BJ (cell line): ENCODE measurements around the gene NCF2. TPM values are rescaled to one million over a fixed set of nuclear protein-coding genes. Genes with fewer than 3 reads are reported as not detected.

Experiments used
- CTCF ChIA-PET: fragments of 350-600 bp; formaldehyde crosslinking; extraction: SDS; loops from one replicate; lab custom pipeline; 2021; ENCODE audit warnings: antibody characterized with exemption, inconsistent platforms; lab: Yijun Ruan, JAX
- POLR2A ChIA-PET: fragments of 300-600 bp; sonication (Branson Sonifier 250); formaldehyde crosslinking; extraction: SDS; loops from one replicate; lab custom pipeline; 2021; ENCODE audit warnings: antibody characterized with exemption; lab: Charles Lee
- DNase-seq: peaks from one replicate; pipeline ENCODE4 v3.0.0-alpha.2; 2011; ENCODE audit warnings: low read depth
- H3K27me3 ChIP-seq: 2 replicates; pipeline ENCODE4 v1.6.0; 2011; ENCODE audit warnings: low read length; ENCODE audit not compliant: control insufficient read depth, insufficient read depth
- H3K36me3 ChIP-seq: 2 replicates; pipeline ENCODE4 v1.5.1; 2011; ENCODE audit warnings: low read length; ENCODE audit not compliant: control insufficient read depth, insufficient read depth
- H3K4me3 ChIP-seq: 2 replicates; pipeline ENCODE4 v1.5.1; 2011; ENCODE audit warnings: low read depth, mild to moderate bottlenecking, control low read depth, low read length
- polyA minus RNA-seq: library from RNA; depleted of rRNA, polyadenylated mRNA; stranded (reverse); fragments of >200 nt; gene quantifications from 2 replicates; pipeline ENCODE4 v1.2.3, GENCODE V29; 2011; rRNA and poly(A)+ RNA removed
- polyA plus RNA-seq: library from polyadenylated mRNA; depleted of rRNA; stranded (reverse); fragments of >200 nt; gene quantifications from 2 replicates; pipeline ENCODE4 v1.2.3, GENCODE V29; 2011; rRNA removed
- TF ChIP-seq, protein P1 (sequence below): IDR thresholded peaks from 2 replicates; pipeline ENCODE4 v1.5.1; 2011; ENCODE audit warnings: low read depth, mild to moderate bottlenecking, control low read depth, inconsistent platforms, low read length, moderate library complexity; ENCODE audit not compliant: insufficient read depth

Gene NCF2, protein sequence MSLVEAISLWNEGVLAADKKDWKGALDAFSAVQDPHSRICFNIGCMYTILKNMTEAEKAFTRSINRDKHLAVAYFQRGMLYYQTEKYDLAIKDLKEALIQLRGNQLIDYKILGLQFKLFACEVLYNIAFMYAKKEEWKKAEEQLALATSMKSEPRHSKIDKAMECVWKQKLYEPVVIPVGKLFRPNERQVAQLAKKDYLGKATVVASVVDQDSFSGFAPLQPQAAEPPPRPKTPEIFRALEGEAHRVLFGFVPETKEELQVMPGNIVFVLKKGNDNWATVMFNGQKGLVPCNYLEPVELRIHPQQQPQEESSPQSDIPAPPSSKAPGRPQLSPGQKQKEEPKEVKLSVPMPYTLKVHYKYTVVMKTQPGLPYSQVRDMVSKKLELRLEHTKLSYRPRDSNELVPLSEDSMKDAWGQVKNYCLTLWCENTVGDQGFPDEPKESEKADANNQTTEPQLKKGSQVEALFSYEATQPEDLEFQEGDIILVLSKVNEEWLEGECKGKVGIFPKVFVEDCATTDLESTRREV
- polyA plus RNA-seq (1.7 and 2.0 TPM in 2 replicates), polyA minus RNA-seq (0.57 TPM in 1 of 2 replicates, not detected in the other)

- H3K27me3 ChIP-seq, result no peaks in the 10 kb centered on the region; the same call in 1 of the 2 replicates
- no peaks in the 10 kb centered on the region for H3K36me3 ChIP-seq
- TF ChIP-seq, protein P1, sequence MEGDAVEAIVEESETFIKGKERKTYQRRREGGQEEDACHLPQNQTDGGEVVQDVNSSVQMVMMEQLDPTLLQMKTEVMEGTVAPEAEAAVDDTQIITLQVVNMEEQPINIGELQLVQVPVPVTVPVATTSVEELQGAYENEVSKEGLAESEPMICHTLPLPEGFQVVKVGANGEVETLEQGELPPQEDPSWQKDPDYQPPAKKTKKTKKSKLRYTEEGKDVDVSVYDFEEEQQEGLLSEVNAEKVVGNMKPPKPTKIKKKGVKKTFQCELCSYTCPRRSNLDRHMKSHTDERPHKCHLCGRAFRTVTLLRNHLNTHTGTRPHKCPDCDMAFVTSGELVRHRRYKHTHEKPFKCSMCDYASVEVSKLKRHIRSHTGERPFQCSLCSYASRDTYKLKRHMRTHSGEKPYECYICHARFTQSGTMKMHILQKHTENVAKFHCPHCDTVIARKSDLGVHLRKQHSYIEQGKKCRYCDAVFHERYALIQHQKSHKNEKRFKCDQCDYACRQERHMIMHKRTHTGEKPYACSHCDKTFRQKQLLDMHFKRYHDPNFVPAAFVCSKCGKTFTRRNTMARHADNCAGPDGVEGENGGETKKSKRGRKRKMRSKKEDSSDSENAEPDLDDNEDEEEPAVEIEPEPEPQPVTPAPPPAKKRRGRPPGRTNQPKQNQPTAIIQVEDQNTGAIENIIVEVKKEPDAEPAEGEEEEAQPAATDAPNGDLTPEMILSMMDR, result no peak
- no peak within 1 kb of the TSS for H3K4me3 ChIP-seq
- ChIA-PET CTCF (interaction anchor here (0.6 kb wide), 1 partner anchor 1374 kb away, joined by 3 read pairs; no protein-coding TSS in a partner anchor), POLR2A (no interaction called here)
- no peak for DNase-seq
Measured at GRCh38 chr1:183590244-183591191, at the start of gene NCF2. TSS of gene NCF2 (minus strand) at chr1:183590459. CDS start at chr1:183590329, 130 bp downstream.

- Histone ChIP-seq H3K36me3 (no peaks in the 10 kb centered on the region), H3K27me3 (no peaks in the 10 kb centered on the region), H3K4me3 (no peak overlapping the region)
- ChIA-PET CTCF (interaction anchor here (0.9 kb wide), 1 partner anchor 8 kb away, joined by 4 read pairs; no protein-coding TSS in a partner anchor), POLR2A (no interaction called here)
- DNase-seq, result no peak
- TF ChIP-seq, protein P1, result no peak
Measured at GRCh38 chr1:183638649-183639387, 48.6 kb upstream of the NCF2 start.

GRCh38 chr1:183636783-183637182, 46.5 kb upstream of the NCF2 start:
- ChIA-PET POLR2A (no interaction called here), CTCF (no interaction called here)
- Histone ChIP-seq H3K36me3 (no peaks in the 10 kb centered on the region), H3K4me3 (peak overlapping the region; percentile 98), H3K27me3 (no peaks in the 10 kb centered on the region)
- no peak for DNase-seq
- TF ChIP-seq, protein P1, result no peak

DNA sequence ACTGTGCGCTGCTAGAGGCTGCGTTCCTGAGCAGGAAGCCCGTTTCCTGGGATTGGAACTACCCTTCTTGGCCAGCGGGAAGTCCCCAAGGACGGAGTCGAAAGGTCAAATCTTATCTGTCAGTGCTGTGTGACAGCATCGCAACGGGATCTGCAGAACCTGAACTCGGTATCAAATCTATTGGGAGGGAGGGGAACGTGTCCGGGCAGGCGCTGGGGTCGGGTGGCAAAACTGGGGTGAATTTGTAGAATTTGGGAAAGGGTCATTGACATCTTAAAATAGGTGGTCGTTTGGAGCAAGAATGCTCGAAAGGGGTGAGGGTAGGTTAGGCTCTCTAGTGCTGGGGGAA, 46.0 kb upstream of the NCF2 start:
- no peaks in the 10 kb centered on the region for H3K27me3 ChIP-seq
- POLR2A ChIA-PET, result no interaction called here
- DNase-seq, result no peak
- H3K4me3 ChIP-seq, result peak overlapping the region; percentile 98
- TF ChIP-seq, protein P1, result no peak
- no peaks in the 10 kb centered on the region; the same call in 1 of the 2 replicates for H3K36me3 ChIP-seq
- CTCF ChIA-PET, result no interaction called here
